PC-9 (cell line): Measurements from ENCODE around the gene CMBL. TPM values are rescaled to one million over a fixed set of nuclear protein-coding genes. Genes with fewer than 3 reads are reported as not detected.

Experiments used
- BruUV-seq: library from RNA; stranded (reverse); fragments of 400-500 nt; replicated peaks from 2 replicates; lab custom pipeline; 2021; lab: Mats Ljungman, UMichigan
- CTCF ChIA-PET: fragments of 300-600 bp; sonication (Branson Sonifier 250); formaldehyde crosslinking; loops from one replicate; lab custom pipeline; 2022; ENCODE audit warnings: antibody characterized with exemption; lab: Charles Lee
- POLR2A ChIA-PET: fragments of 300-600 bp; sonication (Branson Sonifier 250); formaldehyde crosslinking; loops from one replicate; lab custom pipeline; 2022; ENCODE audit warnings: antibody characterized with exemption; ENCODE audit not compliant: unreplicated experiment; lab: Charles Lee
- DNase-seq, 2 experiments: peaks; one replicate each; pipeline versions ENCODE4 v3.0.0 to v3.0.0-alpha.2; 2015 to 2022; ENCODE audit warnings: mixed read lengths in 1 of 2
- H2AFZ ChIP-seq: fragments of 200-600 bp; sonication (generic); 2 replicates; pipeline ENCODE4 v1.8.1; 2017; ENCODE audit warnings: antibody characterized with exemption
- H3F3A ChIP-seq: fragments of 200-600 bp; sonication (generic); 2 replicates; pipeline ENCODE4 v1.8.1; 2017; ENCODE audit warnings: antibody characterized with exemption, mild to moderate bottlenecking, low read depth; ENCODE audit not compliant: insufficient read depth
- H3K27ac ChIP-seq: fragments of 200-600 bp; sonication (generic); 2 replicates; pipeline ENCODE4 v1.6.1; 2016; ENCODE audit warnings: mixed run types
- H3K27me3 ChIP-seq: fragments of 200-600 bp; sonication (generic); 2 replicates; pipeline ENCODE4 v1.6.1; 2016; ENCODE audit warnings: low read depth, mixed run types; ENCODE audit not compliant: insufficient read depth
- H3K36me3 ChIP-seq: fragments of 200-600 bp; sonication (generic); 2 replicates; pipeline ENCODE4 v1.6.1; 2016; ENCODE audit warnings: low read depth, mixed run types
- H3K4me1 ChIP-seq: fragments of 200-600 bp; sonication (generic); replicated peaks from 2 replicates; pipeline ENCODE4 v1.6.1; 2016; ENCODE audit warnings: mixed run types; ENCODE audit not compliant: insufficient read depth
- H3K4me2 ChIP-seq: fragments of 200-600 bp; sonication (generic); 2 replicates; pipeline ENCODE4 v1.6.1; 2017; ENCODE audit warnings: mixed run types
- H3K4me3 ChIP-seq: fragments of 200-600 bp; sonication (generic); 2 replicates; pipeline ENCODE4 v1.6.1; 2016; ENCODE audit warnings: mixed run types
- H3K79me2 ChIP-seq: fragments of 200-600 bp; sonication (generic); 2 replicates; pipeline ENCODE4 v1.6.1; 2017; ENCODE audit warnings: low read depth, mixed run types
- H3K9me2 ChIP-seq: fragments of 200-600 bp; sonication (generic); 2 replicates; pipeline ENCODE4 v1.8.1; 2017; ENCODE audit warnings: mild to moderate bottlenecking; ENCODE audit not compliant: insufficient read depth
- H3K9me3 ChIP-seq: fragments of 200-600 bp; sonication (generic); 2 replicates; pipeline ENCODE4 v1.8.1; 2016; ENCODE audit warnings: low read depth; ENCODE audit not compliant: insufficient read depth
- H4K20me1 ChIP-seq: fragments of 200-600 bp; sonication (generic); 2 replicates; pipeline ENCODE4 v1.8.1; 2017; ENCODE audit not compliant: insufficient read depth
- CTCF ChIP-seq: fragments of 200-600 bp; sonication (generic); conservative IDR thresholded peaks from 2 replicates; pipeline ENCODE4 v1.6.1; 2017; ENCODE audit warnings: mixed run types, antibody characterized with exemption, mild to moderate bottlenecking, moderate library complexity
- EZH2 ChIP-seq: fragments of 200-600 bp; sonication (generic); IDR thresholded peaks from 2 replicates; pipeline ENCODE4 v1.8.0; 2017; ENCODE audit warnings: antibody characterized with exemption, low read depth
- intact Hi-C: fragments of 100-400 bp; cut with micrococcal nuclease; formaldehyde crosslinking; loops from one replicate; pipeline ENCODE4 v1.10.0; 2022; ENCODE audit not compliant: unreplicated experiment
- total RNA-seq: library from RNA; stranded (reverse); gene quantifications from 2 replicates; pipeline ENCODE4 v1.2.3, GENCODE V29; 2021

The CMBL gene
- total RNA-seq, 1 experiment from 2014 or later: 286 TPM

- no peaks in the 10 kb centered on the region for H3K9me2 ChIP-seq
- peaks cover 5% of the 10 kb centered on the region for H3K36me3 ChIP-seq
- H3K4me3 ChIP-seq: no peak overlapping the region
- H4K20me1 ChIP-seq: peaks cover 11% of the 10 kb centered on the region
- H3K4me2 ChIP-seq: no peak overlapping the region
- POLR2A ChIA-PET: no interaction called here
- CTCF ChIA-PET: no interaction called here
- H3K27me3 ChIP-seq: no peaks in the 10 kb centered on the region
- H3K9me3 ChIP-seq: no peaks in the 10 kb centered on the region
- DNase-seq: no peak
- H3K4me1 ChIP-seq: peaks cover 12% of the 10 kb centered on the region
- H3F3A ChIP-seq: peaks cover 4% of the 10 kb centered on the region; the same call in 1 of the 2 replicates
- TF ChIP-seq EZH2 (no peak), CTCF (no peak)
- H3K27ac ChIP-seq: no peak overlapping the region
- BruUV-seq: no TSS peak
- peaks cover 32% of the 10 kb centered on the region for H3K79me2 ChIP-seq
- no peak overlapping the region for H2AFZ ChIP-seq
- intact Hi-C loops: loop anchor here (5.0 kb wide), 1 partner anchor 306 kb away; no protein-coding TSS in a partner anchor
Measured at GRCh38 chr5:10246761-10247160, 60.9 kb downstream of the CMBL start.

- intact Hi-C loops: no loop called here
- POLR2A ChIA-PET: no interaction called here
Measured at GRCh38 chr5:10244342-10244944, 63.3 kb downstream of the CMBL start.

GRCh38 chr5:10243660-10244240 lies 64.0 kb downstream of the CMBL start:
- Histone ChIP-seq H3K27me3 (no peaks in the 10 kb centered on the region), H3F3A (no peaks in the 10 kb centered on the region), H3K79me2 (peaks cover 12% of the 10 kb centered on the region), H3K9me2 (no peaks in the 10 kb centered on the region), H3K36me3 (no peaks in the 10 kb centered on the region), H3K4me1 (peaks cover 5% of the 10 kb centered on the region; the same call in 1 of the 2 replicates), H3K4me2 (no peak overlapping the region), H3K27ac (no peak overlapping the region), H3K9me3 (no peaks in the 10 kb centered on the region), H2AFZ (no peak overlapping the region), H3K4me3 (no peak overlapping the region), H4K20me1 (no peaks in the 10 kb centered on the region)
- no TSS peak for BruUV-seq
- no peak for DNase-seq
- CTCF ChIA-PET: no interaction called here
- POLR2A ChIA-PET: no interaction called here
- intact Hi-C loops: no loop called here
- TF ChIP-seq EZH2: no peak
- TF ChIP-seq CTCF: no peak

More at GRCh38 chr5:10244342-10244944, 63.3 kb downstream of the CMBL start:
- no peaks in the 10 kb centered on the region for H3K9me3 ChIP-seq
- no peak overlapping the region for H3K4me2 ChIP-seq
- no peaks in the 10 kb centered on the region for H3K9me2 ChIP-seq
- peaks cover 15% of the 10 kb centered on the region for H3K79me2 ChIP-seq
- no peaks in the 10 kb centered on the region for H3F3A ChIP-seq
- no peak overlapping the region for H3K4me3 ChIP-seq
- no peaks in the 10 kb centered on the region for H3K36me3 ChIP-seq
- H2AFZ ChIP-seq: no peak overlapping the region
- peaks cover 8% of the 10 kb centered on the region; the same call in 1 of the 2 replicates for H3K4me1 ChIP-seq
- BruUV-seq: no TSS peak
- H3K27ac ChIP-seq: no peak overlapping the region
- no peaks in the 10 kb centered on the region for H3K27me3 ChIP-seq
- no peaks in the 10 kb centered on the region for H4K20me1 ChIP-seq
- DNase-seq: no peak
- TF ChIP-seq CTCF (no peak), EZH2 (no peak)
- CTCF ChIA-PET: interaction anchor here (0.7 kb wide), 1 partner anchor 1039 kb away, joined by 6 read pairs; no protein-coding TSS in a partner anchor
